WTC11 (cell line): Measurements from ENCODE around the gene RPL14. TPM values are rescaled to one million over a fixed set of nuclear protein-coding genes. Genes with fewer than 3 reads are reported as not detected.

ENCODE experiments used
- ATAC-seq: fragments of 200-7000 bp; cut with Tn5 transposase; 2 replicates; pipeline ENCODE4 v1.10.0; 2021; ENCODE audit warnings: mild to moderate bottlenecking, moderate library complexity
- CTCF ChIA-PET: fragments of 300-600 bp; sonication (Branson Sonifier 250); formaldehyde crosslinking; loops from one replicate; lab custom pipeline; 2021; ENCODE audit warnings: antibody characterized with exemption; lab: Charles Lee
- POLR2A ChIA-PET: fragments of 350-600 bp; sonication (Branson Sonifier 250); formaldehyde crosslinking; loops from one replicate; lab custom pipeline; 2021; ENCODE audit warnings: antibody characterized with exemption; lab: Charles Lee
- DNase-seq: peaks from one replicate; pipeline ENCODE4 v3.0.0; 2021; ENCODE audit warnings: low spot score
- H3K27ac Mint-ChIP-seq: 2 replicates; pipeline ENCODE4 v1.8.0; 2021; ENCODE audit warnings: mixed read lengths
- H3K27me3 Mint-ChIP-seq: 2 replicates; pipeline ENCODE4 v1.8.0; 2021; ENCODE audit warnings: low read depth, mild to moderate bottlenecking, moderate library complexity, mixed read lengths
- H3K36me3 Mint-ChIP-seq: 2 replicates; pipeline ENCODE4 v1.8.0; 2021; ENCODE audit warnings: mixed read lengths
- H3K4me1 Mint-ChIP-seq: 2 replicates; pipeline ENCODE4 v1.8.0; 2022; ENCODE audit warnings: mixed read lengths
- H3K4me3 Mint-ChIP-seq: 2 replicates; pipeline ENCODE4 v1.8.0; 2021; ENCODE audit warnings: mild to moderate bottlenecking, moderate library complexity, mixed read lengths
- H3K9me3 Mint-ChIP-seq: 2 replicates; pipeline ENCODE4 v1.8.0; 2021; ENCODE audit warnings: mixed read lengths
- CBFB ChIP-seq: sonication (generic); formaldehyde crosslinking; IDR thresholded peaks from 2 replicates; pipeline ENCODE4 v1.8.1; 2022; ENCODE audit warnings: mild to moderate bottlenecking, low read depth, missing genetic modification reagents
- GTF2I ChIP-seq: fragments of 250-450 bp; sonication (Bioruptor Pico); conservative IDR thresholded peaks from 2 replicates; pipeline ENCODE4 v1.4.0; 2021; ENCODE audit warnings: mild to moderate bottlenecking
- HMGA2 ChIP-seq: fragments of 250-450 bp; sonication (Bioruptor Pico); IDR thresholded peaks from 2 replicates; pipeline ENCODE4 v1.4.0; 2021; ENCODE audit warnings: mild to moderate bottlenecking, moderate library complexity
- KAT7 ChIP-seq: sonication (generic); formaldehyde crosslinking; IDR thresholded peaks from 2 replicates; pipeline ENCODE4 v1.8.1; 2023; ENCODE audit warnings: missing genetic modification reagents, mild to moderate bottlenecking, borderline replicate concordance
- MYBL2 ChIP-seq: sonication (generic); formaldehyde crosslinking; IDR thresholded peaks from 2 replicates; pipeline ENCODE4 v1.8.1; 2023; ENCODE audit warnings: mild to moderate bottlenecking, moderate library complexity, missing genetic modification reagents
- NFYB ChIP-seq: sonication (generic); formaldehyde crosslinking; conservative IDR thresholded peaks from 2 replicates; pipeline ENCODE4 v1.8.0; 2022; ENCODE audit warnings: low read depth, missing genetic modification reagents
- NR2C2 ChIP-seq: sonication (generic); formaldehyde crosslinking; IDR thresholded peaks from 2 replicates; pipeline ENCODE4 v1.8.0; 2022; ENCODE audit warnings: mild to moderate bottlenecking, missing genetic modification reagents
- SOX15 ChIP-seq: fragments of 250-450 bp; sonication (Bioruptor Pico); IDR thresholded peaks from 2 replicates; pipeline ENCODE4 v1.9.0; 2021; ENCODE audit warnings: mild to moderate bottlenecking
- TEAD4 ChIP-seq: sonication (generic); formaldehyde crosslinking; IDR thresholded peaks from 2 replicates; pipeline ENCODE4 v1.8.0; 2022; ENCODE audit warnings: mild to moderate bottlenecking, missing genetic modification reagents
- TP53 ChIP-seq: sonication (generic); formaldehyde crosslinking; IDR thresholded peaks from 2 replicates; pipeline ENCODE4 v1.8.1; 2023; ENCODE audit warnings: mild to moderate bottlenecking, missing genetic modification reagents
- ZNF121 ChIP-seq: sonication (generic); formaldehyde crosslinking; IDR thresholded peaks from 2 replicates; pipeline ENCODE4 v1.8.0; 2023; ENCODE audit warnings: missing genetic modification reagents
- total RNA-seq: library from RNA; stranded (reverse); gene quantifications from 3 replicates; pipeline ENCODE4 v1.2.3, GENCODE V29; 2021
- TF ChIP-seq, protein P1 (sequence below): fragments of 250-450 bp; sonication (Bioruptor Pico); IDR thresholded peaks from 2 replicates; pipeline ENCODE4 v1.8.0; 2021; ENCODE audit warnings: mild to moderate bottlenecking
- TF ChIP-seq, protein P2 (sequence below): fragments of 250-450 bp; sonication (Bioruptor Pico); IDR thresholded peaks from 2 replicates; pipeline ENCODE4 v2.1.2; 2022; ENCODE audit warnings: mild to moderate bottlenecking, moderate library complexity
- TF ChIP-seq, protein P3 (sequence below): sonication (generic); formaldehyde crosslinking; IDR thresholded peaks from 2 replicates; pipeline ENCODE4 v1.8.0; 2023; ENCODE audit warnings: missing genetic modification reagents, mild to moderate bottlenecking, borderline replicate concordance
- TF ChIP-seq, protein P4 (sequence below): fragments of 250-450 bp; sonication (Bioruptor Pico); IDR thresholded peaks from 2 replicates; pipeline ENCODE4 v1.9.0; 2021; ENCODE audit warnings: mild to moderate bottlenecking
- TF ChIP-seq, protein P5 (sequence below): fragments of 200-600 bp; IDR thresholded peaks from 2 replicates; pipeline ENCODE4 v1.8.0; 2022; ENCODE audit warnings: antibody characterized with exemption
- TF ChIP-seq, protein P6 (sequence below): sonication (generic); formaldehyde crosslinking; IDR thresholded peaks from 2 replicates; pipeline ENCODE4 v1.8.1; 2022; ENCODE audit warnings: missing genetic modification reagents, borderline replicate concordance

RPL14 gene
- total RNA-seq, 1 experiment from 2014 or later = 2,816 TPM

DNA sequence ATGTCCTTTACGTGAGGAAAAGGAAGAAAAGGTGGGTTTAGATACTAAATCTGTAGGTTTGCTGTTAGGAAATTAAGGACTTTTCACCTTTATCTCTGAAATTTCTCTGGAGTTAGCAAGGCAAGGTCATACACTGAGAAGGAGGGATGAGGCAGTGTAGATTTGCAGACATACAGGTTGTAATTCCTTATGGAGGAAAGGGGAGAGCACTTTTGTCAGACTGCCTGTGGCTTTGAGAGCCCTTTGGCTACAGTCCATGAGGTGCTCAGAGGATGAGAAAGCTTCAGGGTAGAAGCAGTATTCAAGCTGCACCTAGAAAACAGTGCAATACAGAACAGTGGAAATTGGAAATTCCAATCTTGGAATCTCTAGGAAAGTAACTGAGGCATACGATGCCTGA lies 8.3 kb downstream of the RPL14 start:
- Mint-ChIP-seq H3K27me3 (no peaks in the 10 kb centered on the region), H3K27ac (peak overlapping the region; percentile 57), H3K4me3 (no peak overlapping the region), H3K9me3 (no peaks in the 10 kb centered on the region), H3K36me3 (peaks cover 35% of the 10 kb centered on the region), H3K4me1 (peaks cover 10% of the 10 kb centered on the region)
- CTCF ChIA-PET = interaction anchor here (0.5 kb wide), 1 partner anchor 30 kb away, joined by 3 read pairs; no protein-coding TSS in a partner anchor
- DNase-seq = no peak
- TF ChIP-seq, protein P1, sequence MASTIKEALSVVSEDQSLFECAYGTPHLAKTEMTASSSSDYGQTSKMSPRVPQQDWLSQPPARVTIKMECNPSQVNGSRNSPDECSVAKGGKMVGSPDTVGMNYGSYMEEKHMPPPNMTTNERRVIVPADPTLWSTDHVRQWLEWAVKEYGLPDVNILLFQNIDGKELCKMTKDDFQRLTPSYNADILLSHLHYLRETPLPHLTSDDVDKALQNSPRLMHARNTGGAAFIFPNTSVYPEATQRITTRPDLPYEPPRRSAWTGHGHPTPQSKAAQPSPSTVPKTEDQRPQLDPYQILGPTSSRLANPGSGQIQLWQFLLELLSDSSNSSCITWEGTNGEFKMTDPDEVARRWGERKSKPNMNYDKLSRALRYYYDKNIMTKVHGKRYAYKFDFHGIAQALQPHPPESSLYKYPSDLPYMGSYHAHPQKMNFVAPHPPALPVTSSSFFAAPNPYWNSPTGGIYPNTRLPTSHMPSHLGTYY (CRISPR knock-in tag) = 0 out of 2 replicates have a peak, but pooled peaks have one; percentile 4
- no peak for TF ChIP-seq NR2C2
- peak; percentile 24 for ATAC-seq
- POLR2A ChIA-PET = interaction anchor here (0.5 to 1.1 kb wide), 3 partner anchors 12 to 1820 kb away, joined by 3 to 5 read pairs (median 4); partner anchors contain the start of gene ENTPD3

DNA sequence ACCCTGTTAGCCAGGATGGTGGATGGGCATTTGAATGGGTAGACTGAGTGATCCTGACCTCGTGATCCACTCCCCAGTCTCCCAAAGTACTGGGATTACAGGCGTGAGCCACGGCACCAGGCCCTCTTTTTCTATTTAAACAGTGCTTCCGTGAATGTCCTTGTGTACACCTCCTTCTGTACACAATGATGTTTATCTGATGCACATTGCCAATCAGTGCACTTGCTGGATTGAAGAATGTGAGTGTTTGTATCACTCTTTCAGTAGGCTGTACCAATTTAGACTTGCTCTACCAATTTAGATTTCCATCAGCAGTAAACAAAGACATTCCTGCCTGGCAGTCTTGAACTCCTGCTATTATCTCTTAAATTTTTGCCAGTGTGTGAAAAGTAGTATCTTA lies 10.9 kb downstream of the RPL14 start:
- peak overlapping the region; percentile 69; the same call in 1 of the 2 replicates for H3K27ac Mint-ChIP-seq
- H3K9me3 Mint-ChIP-seq = no peaks in the 10 kb centered on the region
- peaks cover 15% of the 10 kb centered on the region for H3K36me3 Mint-ChIP-seq
- H3K27me3 Mint-ChIP-seq = no peaks in the 10 kb centered on the region
- no peak for DNase-seq
- ChIA-PET CTCF (no interaction called here), POLR2A (no interaction called here)
- ATAC-seq = no peak
- peaks cover 10% of the 10 kb centered on the region for H3K4me1 Mint-ChIP-seq
- H3K4me3 Mint-ChIP-seq = no peak overlapping the region
- TF ChIP-seq, protein P2, sequence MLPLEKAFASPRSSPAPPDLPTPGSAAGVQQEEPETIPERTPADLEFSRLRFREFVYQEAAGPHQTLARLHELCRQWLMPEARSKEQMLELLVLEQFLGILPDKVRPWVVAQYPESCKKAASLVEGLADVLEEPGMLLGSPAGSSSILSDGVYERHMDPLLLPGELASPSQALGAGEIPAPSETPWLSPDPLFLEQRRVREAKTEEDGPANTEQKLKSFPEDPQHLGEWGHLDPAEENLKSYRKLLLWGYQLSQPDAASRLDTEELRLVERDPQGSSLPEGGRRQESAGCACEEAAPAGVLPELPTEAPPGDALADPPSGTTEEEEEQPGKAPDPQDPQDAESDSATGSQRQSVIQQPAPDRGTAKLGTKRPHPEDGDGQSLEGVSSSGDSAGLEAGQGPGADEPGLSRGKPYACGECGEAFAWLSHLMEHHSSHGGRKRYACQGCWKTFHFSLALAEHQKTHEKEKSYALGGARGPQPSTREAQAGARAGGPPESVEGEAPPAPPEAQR (CRISPR knock-in tag) = no peak

DNA sequence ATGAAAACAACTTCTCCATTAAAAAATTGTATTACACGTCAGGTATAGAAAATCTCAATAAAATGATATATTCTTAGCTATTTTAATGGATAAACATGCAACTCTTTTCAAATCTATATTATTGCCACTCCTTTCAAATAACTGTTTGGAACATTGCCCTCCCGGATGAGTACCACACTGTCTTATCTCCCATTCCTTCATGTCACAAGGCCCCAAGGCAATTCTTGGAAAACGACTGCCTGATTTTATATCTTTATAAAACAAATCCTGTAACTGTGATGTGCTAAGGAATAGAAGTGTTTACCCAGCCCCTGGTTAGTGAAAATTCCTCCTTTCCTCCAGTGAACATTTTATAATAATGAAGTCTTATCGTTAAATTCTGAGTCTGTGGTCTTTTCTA lies 13.6 kb downstream of the RPL14 start:
- Mint-ChIP-seq H3K36me3 (no peaks in the 10 kb centered on the region), H3K27ac (no peak overlapping the region), H3K4me3 (no peak overlapping the region), H3K27me3 (no peaks in the 10 kb centered on the region), H3K9me3 (no peaks in the 10 kb centered on the region), H3K4me1 (no peaks in the 10 kb centered on the region)
- ChIA-PET POLR2A (interaction anchor here (1.4 kb wide), 1 partner anchor 14 kb away, joined by 4 read pairs; the partner anchor contains the start of gene RPL14), CTCF (no interaction called here)
- no peak for ATAC-seq
- DNase-seq = no peak
- TF ChIP-seq NFYB (CRISPR knock-in tag) = no peak
- TF ChIP-seq SOX15 (CRISPR knock-in tag) = no peak
- TF ChIP-seq, protein P3, sequence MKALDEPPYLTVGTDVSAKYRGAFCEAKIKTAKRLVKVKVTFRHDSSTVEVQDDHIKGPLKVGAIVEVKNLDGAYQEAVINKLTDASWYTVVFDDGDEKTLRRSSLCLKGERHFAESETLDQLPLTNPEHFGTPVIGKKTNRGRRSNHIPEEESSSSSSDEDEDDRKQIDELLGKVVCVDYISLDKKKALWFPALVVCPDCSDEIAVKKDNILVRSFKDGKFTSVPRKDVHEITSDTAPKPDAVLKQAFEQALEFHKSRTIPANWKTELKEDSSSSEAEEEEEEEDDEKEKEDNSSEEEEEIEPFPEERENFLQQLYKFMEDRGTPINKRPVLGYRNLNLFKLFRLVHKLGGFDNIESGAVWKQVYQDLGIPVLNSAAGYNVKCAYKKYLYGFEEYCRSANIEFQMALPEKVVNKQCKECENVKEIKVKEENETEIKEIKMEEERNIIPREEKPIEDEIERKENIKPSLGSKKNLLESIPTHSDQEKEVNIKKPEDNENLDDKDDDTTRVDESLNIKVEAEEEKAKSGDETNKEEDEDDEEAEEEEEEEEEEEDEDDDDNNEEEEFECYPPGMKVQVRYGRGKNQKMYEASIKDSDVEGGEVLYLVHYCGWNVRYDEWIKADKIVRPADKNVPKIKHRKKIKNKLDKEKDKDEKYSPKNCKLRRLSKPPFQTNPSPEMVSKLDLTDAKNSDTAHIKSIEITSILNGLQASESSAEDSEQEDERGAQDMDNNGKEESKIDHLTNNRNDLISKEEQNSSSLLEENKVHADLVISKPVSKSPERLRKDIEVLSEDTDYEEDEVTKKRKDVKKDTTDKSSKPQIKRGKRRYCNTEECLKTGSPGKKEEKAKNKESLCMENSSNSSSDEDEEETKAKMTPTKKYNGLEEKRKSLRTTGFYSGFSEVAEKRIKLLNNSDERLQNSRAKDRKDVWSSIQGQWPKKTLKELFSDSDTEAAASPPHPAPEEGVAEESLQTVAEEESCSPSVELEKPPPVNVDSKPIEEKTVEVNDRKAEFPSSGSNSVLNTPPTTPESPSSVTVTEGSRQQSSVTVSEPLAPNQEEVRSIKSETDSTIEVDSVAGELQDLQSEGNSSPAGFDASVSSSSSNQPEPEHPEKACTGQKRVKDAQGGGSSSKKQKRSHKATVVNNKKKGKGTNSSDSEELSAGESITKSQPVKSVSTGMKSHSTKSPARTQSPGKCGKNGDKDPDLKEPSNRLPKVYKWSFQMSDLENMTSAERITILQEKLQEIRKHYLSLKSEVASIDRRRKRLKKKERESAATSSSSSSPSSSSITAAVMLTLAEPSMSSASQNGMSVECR = no peak
- TF ChIP-seq, protein P4, sequence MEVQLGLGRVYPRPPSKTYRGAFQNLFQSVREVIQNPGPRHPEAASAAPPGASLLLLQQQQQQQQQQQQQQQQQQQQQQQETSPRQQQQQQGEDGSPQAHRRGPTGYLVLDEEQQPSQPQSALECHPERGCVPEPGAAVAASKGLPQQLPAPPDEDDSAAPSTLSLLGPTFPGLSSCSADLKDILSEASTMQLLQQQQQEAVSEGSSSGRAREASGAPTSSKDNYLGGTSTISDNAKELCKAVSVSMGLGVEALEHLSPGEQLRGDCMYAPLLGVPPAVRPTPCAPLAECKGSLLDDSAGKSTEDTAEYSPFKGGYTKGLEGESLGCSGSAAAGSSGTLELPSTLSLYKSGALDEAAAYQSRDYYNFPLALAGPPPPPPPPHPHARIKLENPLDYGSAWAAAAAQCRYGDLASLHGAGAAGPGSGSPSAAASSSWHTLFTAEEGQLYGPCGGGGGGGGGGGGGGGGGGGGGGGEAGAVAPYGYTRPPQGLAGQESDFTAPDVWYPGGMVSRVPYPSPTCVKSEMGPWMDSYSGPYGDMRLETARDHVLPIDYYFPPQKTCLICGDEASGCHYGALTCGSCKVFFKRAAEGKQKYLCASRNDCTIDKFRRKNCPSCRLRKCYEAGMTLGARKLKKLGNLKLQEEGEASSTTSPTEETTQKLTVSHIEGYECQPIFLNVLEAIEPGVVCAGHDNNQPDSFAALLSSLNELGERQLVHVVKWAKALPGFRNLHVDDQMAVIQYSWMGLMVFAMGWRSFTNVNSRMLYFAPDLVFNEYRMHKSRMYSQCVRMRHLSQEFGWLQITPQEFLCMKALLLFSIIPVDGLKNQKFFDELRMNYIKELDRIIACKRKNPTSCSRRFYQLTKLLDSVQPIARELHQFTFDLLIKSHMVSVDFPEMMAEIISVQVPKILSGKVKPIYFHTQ (CRISPR knock-in tag) = no peak
- TF ChIP-seq, protein P1 (CRISPR knock-in tag) = no peak
- no peak for TF ChIP-seq CBFB (CRISPR knock-in tag)
- no peak for TF ChIP-seq ZNF121 (CRISPR knock-in tag)
- TF ChIP-seq, protein P5, sequence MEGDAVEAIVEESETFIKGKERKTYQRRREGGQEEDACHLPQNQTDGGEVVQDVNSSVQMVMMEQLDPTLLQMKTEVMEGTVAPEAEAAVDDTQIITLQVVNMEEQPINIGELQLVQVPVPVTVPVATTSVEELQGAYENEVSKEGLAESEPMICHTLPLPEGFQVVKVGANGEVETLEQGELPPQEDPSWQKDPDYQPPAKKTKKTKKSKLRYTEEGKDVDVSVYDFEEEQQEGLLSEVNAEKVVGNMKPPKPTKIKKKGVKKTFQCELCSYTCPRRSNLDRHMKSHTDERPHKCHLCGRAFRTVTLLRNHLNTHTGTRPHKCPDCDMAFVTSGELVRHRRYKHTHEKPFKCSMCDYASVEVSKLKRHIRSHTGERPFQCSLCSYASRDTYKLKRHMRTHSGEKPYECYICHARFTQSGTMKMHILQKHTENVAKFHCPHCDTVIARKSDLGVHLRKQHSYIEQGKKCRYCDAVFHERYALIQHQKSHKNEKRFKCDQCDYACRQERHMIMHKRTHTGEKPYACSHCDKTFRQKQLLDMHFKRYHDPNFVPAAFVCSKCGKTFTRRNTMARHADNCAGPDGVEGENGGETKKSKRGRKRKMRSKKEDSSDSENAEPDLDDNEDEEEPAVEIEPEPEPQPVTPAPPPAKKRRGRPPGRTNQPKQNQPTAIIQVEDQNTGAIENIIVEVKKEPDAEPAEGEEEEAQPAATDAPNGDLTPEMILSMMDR = no peak
- no peak for TF ChIP-seq TEAD4 (CRISPR knock-in tag)
- no peak for TF ChIP-seq HMGA2 (CRISPR knock-in tag)
- TF ChIP-seq TP53 (CRISPR knock-in tag) = no peak
- no peak for TF ChIP-seq MYBL2
- TF ChIP-seq KAT7 = no peak
- no peak for TF ChIP-seq GTF2I (CRISPR knock-in tag)
- TF ChIP-seq, protein P6, sequence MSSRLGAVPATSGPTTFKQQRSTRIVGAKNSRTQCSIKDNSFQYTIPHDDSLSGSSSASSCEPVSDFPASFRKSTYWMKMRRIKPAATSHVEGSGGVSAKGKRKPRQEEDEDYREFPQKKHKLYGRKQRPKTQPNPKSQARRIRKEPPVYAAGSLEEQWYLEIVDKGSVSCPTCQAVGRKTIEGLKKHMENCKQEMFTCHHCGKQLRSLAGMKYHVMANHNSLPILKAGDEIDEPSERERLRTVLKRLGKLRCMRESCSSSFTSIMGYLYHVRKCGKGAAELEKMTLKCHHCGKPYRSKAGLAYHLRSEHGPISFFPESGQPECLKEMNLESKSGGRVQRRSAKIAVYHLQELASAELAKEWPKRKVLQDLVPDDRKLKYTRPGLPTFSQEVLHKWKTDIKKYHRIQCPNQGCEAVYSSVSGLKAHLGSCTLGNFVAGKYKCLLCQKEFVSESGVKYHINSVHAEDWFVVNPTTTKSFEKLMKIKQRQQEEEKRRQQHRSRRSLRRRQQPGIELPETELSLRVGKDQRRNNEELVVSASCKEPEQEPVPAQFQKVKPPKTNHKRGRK (CRISPR knock-in tag) = no peak
